ENCODE measurements around the gene SLC29A2. TPM values are rescaled to one million over a fixed set of nuclear protein-coding genes. Genes with fewer than 3 reads are reported as not detected.

The SLC29A2 gene
- total and polyA plus RNA-seq, 2 of the 8 experiments (the other 6 are each of a cell fraction or from before 2014, with no cell fraction given): 29.3 to 31.6 TPM

DNA sequence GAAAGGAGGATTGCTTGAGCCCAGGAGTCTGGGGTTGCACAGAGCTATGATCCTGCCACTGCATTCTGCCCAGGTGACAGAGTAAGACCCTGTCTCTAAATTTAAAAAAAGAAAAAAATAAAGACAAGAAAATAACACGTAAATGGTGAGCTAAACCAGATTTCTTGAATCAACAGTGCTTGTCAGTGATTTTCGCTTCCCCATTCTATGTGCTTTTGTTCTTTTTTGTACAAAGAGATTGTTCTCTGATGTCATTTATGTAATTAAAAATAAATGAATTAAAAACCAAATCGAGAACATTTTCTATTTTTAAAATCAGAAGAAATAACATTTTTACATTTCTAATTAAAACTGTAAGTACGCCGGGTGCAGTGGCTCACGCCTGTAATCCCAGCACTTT is 19.8 kb upstream of the SLC29A2 start:
- ChIA-PET POLR2A (ENCODE audit: partially characterized antibody) (no interaction called here), CTCF (ENCODE audit: partially characterized antibody) (interaction anchor here (0.6 to 8.6 kb wide), 6 partner anchors 8 to 56 kb away, joined by 3 to 100 read pairs (median 9); partner anchors contain the start of gene RIN1)
- H3K27ac ChIP-seq (ENCODE audit: low read depth, low read length): no peak overlapping the region
- H2AK5ac ChIP-seq (ENCODE audit: low read depth, low read length): no peak overlapping the region
- no peak overlapping the region for H3K18ac ChIP-seq (ENCODE audit: extremely low read depth, low read length)
- H3K23me2 ChIP-seq (ENCODE audit: low read depth, low read length): no peaks in the 10 kb centered on the region
- H3K79me1 ChIP-seq (ENCODE audit: low read depth, low read length): no peaks in the 10 kb centered on the region
- no peaks in the 10 kb centered on the region for H3K27me3 ChIP-seq (replicated peaks in 1 of 4; ENCODE audit: control insufficient read depth in 3 of 4, extremely low read depth in 1 of 4, insufficient read depth in 3 of 4, low read length in 3 of 4)
- no peaks in the 10 kb centered on the region for H3K9me3 ChIP-seq (ENCODE audit: insufficient read depth in 2 of 2, low read depth in 1 of 2, low read length in 1 of 2)
- H3K14ac ChIP-seq (ENCODE audit: insufficient read length): no peak overlapping the region
- H3K56ac ChIP-seq (replicated peaks; ENCODE audit: insufficient read length, low read depth, low read length): no peak overlapping the region
- H3K4me3 ChIP-seq (ENCODE audit: extremely low read depth in 1 of 4, insufficient read depth in 2 of 4, low read depth in 3 of 4, low read length in 4 of 4): no peak overlapping the region
- FAIRE-seq (no peak), DNase-seq (ENCODE audit: low read depth in 1 of 2, low spot score in 2 of 2) (no peak)
- no peak overlapping the region for H2BK120ac ChIP-seq (replicated peaks; ENCODE audit: low read depth, low read length)
- no peak overlapping the region for H2BK12ac ChIP-seq (ENCODE audit: low read depth, low read length)
- no peak overlapping the region for H2BK20ac ChIP-seq (ENCODE audit: low read length)
- no peak overlapping the region for H4K91ac ChIP-seq (replicated peaks; ENCODE audit: insufficient read length, low read length)
- H3K23ac ChIP-seq (ENCODE audit: insufficient read length): no peak overlapping the region
- H3K4me1 ChIP-seq (replicated peaks in 1 of 4; ENCODE audit: control insufficient read depth in 3 of 4, insufficient read depth in 4 of 4, low read length in 3 of 4): no peaks in the 10 kb centered on the region
- H2AFZ ChIP-seq (ENCODE audit: low read length): no peak overlapping the region
- no peaks in the 10 kb centered on the region for H3K36me3 ChIP-seq (ENCODE audit: control insufficient read depth in 2 of 4, insufficient read depth in 4 of 4, low read length in 3 of 4)
- no peak overlapping the region for H3K4ac ChIP-seq (replicated peaks; ENCODE audit: insufficient read length, low read depth, low read length)
- WGBS, 2 experiments (ENCODE audit: extremely low coverage in 1 of 2, insufficient coverage in 1 of 2, insufficient read length in 1 of 2, insufficient replicate concordance in 2 of 2, low coverage in 1 of 2, low lambda C conversion rate in 2 of 2, missing lambda C conversion rate in 1 of 2): 87% methylated on average over 6 of the region's 6 CpGs; no CpG with 5 or more reads in 1 of the 2 experiments
- H4K8ac ChIP-seq (ENCODE audit: extremely low read depth, insufficient read depth, low read length): no peak overlapping the region
- H2BK5ac ChIP-seq (ENCODE audit: low read depth, low read length): no peak overlapping the region
- no peak overlapping the region for H3K9ac ChIP-seq (replicated peaks in 1 of 4; ENCODE audit: extremely low read depth in 1 of 4, low read depth in 3 of 4, low read length in 3 of 4)
- no peak overlapping the region for H2BK15ac ChIP-seq (ENCODE audit: low read length)
- H4K20me1 ChIP-seq (replicated peaks in 1 of 2; ENCODE audit: control insufficient read depth in 1 of 2, insufficient read depth in 2 of 2, low read length in 2 of 2): no peaks in the 10 kb centered on the region
- no peaks in the 10 kb centered on the region for H3K79me2 ChIP-seq (ENCODE audit: control insufficient read depth in 1 of 2, insufficient read depth in 2 of 2, low read length in 2 of 2)
- no peak overlapping the region for H3K4me2 ChIP-seq (ENCODE audit: insufficient read depth in 1 of 2, low read depth in 2 of 2, low read length in 2 of 2)
- H4K5ac ChIP-seq (ENCODE audit: insufficient read length, low read depth, low read length): no peak overlapping the region
- TF ChIP-seq NRF1 (IDR thresholded peaks at IDR 0.05; ENCODE audit: low read depth, low read length): no peak
